HL-60 (cell line): ENCODE results near the gene HS3ST5.

Experiments
- CTCF ChIP-seq: IDR thresholded peaks from one replicate; pipeline ENCODE4 v1.5.1; 2011; ENCODE audit warnings: low read length, control low read depth, inconsistent platforms; ENCODE audit not compliant: insufficient read depth
- GABPA ChIP-seq: IDR thresholded peaks from 2 replicates; pipeline ENCODE4 v1.6.1; 2012; ENCODE audit warnings: low read depth
- POLR2AphosphoS5 ChIP-seq: IDR thresholded peaks from 2 replicates; pipeline ENCODE4 v1.6.1; 2012; ENCODE audit warnings: low read depth

GRCh38 chr6:114319749-114320148 lies 23.1 kb downstream of the HS3ST5 start:
- no peak for TF ChIP-seq CTCF
- TF ChIP-seq POLR2AphosphoS5, result no peak
- TF ChIP-seq GABPA, result no peak
